Astrocyte (in vitro differentiated cells and primary cell): ENCODE data around the gene PUS10. TPM values are rescaled to one million over a fixed set of nuclear protein-coding genes. Genes with fewer than 3 reads are reported as not detected.

Experiments
- DNase-seq: peaks from one replicate; pipeline ENCODE4 v3.0.0-alpha.2; 2010; ENCODE audit warnings: low read depth
- FAIRE-seq: peaks from 2 replicates; lab custom pipeline; 2011; peaks lifted over from hg19 to GRCh38; lab: Jason Lieb, UNC
- H2AFZ ChIP-seq: 2 replicates; pipeline ENCODE4 v1.6.0; 2012; ENCODE audit warnings: low read depth, low read length, inconsistent platforms
- H3K27ac ChIP-seq: 2 replicates; pipeline ENCODE4 v1.5.1; 2011; ENCODE audit warnings: low read depth, low read length, inconsistent platforms
- H3K27me3 ChIP-seq: 2 replicates; pipeline ENCODE4 v1.6.0; 2011; ENCODE audit warnings: low read length, inconsistent platforms; ENCODE audit not compliant: insufficient read depth
- H3K36me3 ChIP-seq: 2 replicates; pipeline ENCODE4 v1.5.1; 2011; ENCODE audit warnings: low read length, inconsistent platforms; ENCODE audit not compliant: insufficient read depth
- H3K4me1 ChIP-seq: 2 replicates; pipeline ENCODE4 v1.5.1; 2011; ENCODE audit warnings: low read length, inconsistent platforms; ENCODE audit not compliant: insufficient read depth
- H3K4me2 ChIP-seq: 2 replicates; pipeline ENCODE4 v1.6.0; 2012; ENCODE audit warnings: low read length, inconsistent platforms
- H3K4me3 ChIP-seq: 2 replicates; pipeline ENCODE4 v1.5.1; 2011; ENCODE audit warnings: low read depth, mild to moderate bottlenecking, low read length, inconsistent platforms; ENCODE audit not compliant: insufficient read depth
- H3K79me2 ChIP-seq: 2 replicates; pipeline ENCODE4 v1.6.0; 2012; ENCODE audit warnings: mild to moderate bottlenecking, low read length, inconsistent platforms; ENCODE audit not compliant: insufficient read depth
- H3K9ac ChIP-seq: 2 replicates; pipeline ENCODE4 v1.6.0; 2012; ENCODE audit warnings: mild to moderate bottlenecking, low read length, inconsistent platforms
- H3K9me3 ChIP-seq: 2 replicates; pipeline ENCODE4 v1.5.1; 2012; ENCODE audit warnings: low read depth, mild to moderate bottlenecking, low read length, inconsistent platforms; ENCODE audit not compliant: insufficient read depth
- H4K20me1 ChIP-seq: 2 replicates; pipeline ENCODE4 v1.6.0; 2012; ENCODE audit warnings: low read length, inconsistent platforms; ENCODE audit not compliant: insufficient read depth
- H3K27ac Mint-ChIP-seq: one replicate; pipeline ENCODE4 v1.8.0; 2021; ENCODE audit warnings: mild to moderate bottlenecking, mixed read lengths; ENCODE audit not compliant: unreplicated experiment
- H3K27me3 Mint-ChIP-seq: one replicate; pipeline ENCODE4 v1.8.0; 2021; ENCODE audit warnings: low read depth, mixed read lengths; ENCODE audit not compliant: unreplicated experiment
- H3K36me3 Mint-ChIP-seq: one replicate; pipeline ENCODE4 v1.8.0; 2021; ENCODE audit warnings: low read depth, mixed read lengths; ENCODE audit not compliant: unreplicated experiment
- H3K4me1 Mint-ChIP-seq: one replicate; pipeline ENCODE4 v1.8.0; 2021; ENCODE audit warnings: low read depth, mixed read lengths; ENCODE audit not compliant: unreplicated experiment
- H3K4me3 Mint-ChIP-seq: one replicate; pipeline ENCODE4 v1.8.0; 2021; ENCODE audit warnings: mild to moderate bottlenecking, moderate library complexity, mixed read lengths; ENCODE audit not compliant: unreplicated experiment
- H3K9me3 Mint-ChIP-seq: one replicate; pipeline ENCODE4 v1.8.0; 2021; ENCODE audit warnings: mild to moderate bottlenecking, mixed read lengths; ENCODE audit not compliant: unreplicated experiment
- CTCF ChIP-seq: IDR thresholded peaks from 2 replicates; pipeline ENCODE4 v1.5.1; 2011; ENCODE audit warnings: low read depth, mild to moderate bottlenecking, inconsistent platforms, low read length, moderate library complexity; ENCODE audit not compliant: insufficient read depth
- EZH2 ChIP-seq: IDR thresholded peaks from 2 replicates; pipeline ENCODE4 v1.6.1; 2012; ENCODE audit warnings: mild to moderate bottlenecking, low read length, inconsistent platforms; ENCODE audit not compliant: insufficient read depth
- total RNA-seq: library from RNA; stranded (reverse); gene quantifications from 2 replicates; pipeline ENCODE4 v1.2.1, GENCODE V29; 2021

PUS10 gene
- total RNA-seq, 1 donor from 2014 or later: 7.7 TPM

- Histone ChIP-seq H3K4me2 (no peak overlapping the region), H3K79me2 (no peaks in the 10 kb centered on the region), H3K9ac (no peak overlapping the region), H3K4me3 (no peak overlapping the region), H4K20me1 (no peaks in the 10 kb centered on the region), H3K27me3 (no peaks in the 10 kb centered on the region), H3K36me3 (no peaks in the 10 kb centered on the region), H3K4me1 (no peaks in the 10 kb centered on the region), H3K27ac (no peak overlapping the region), H3K9me3 (no peaks in the 10 kb centered on the region), H2AFZ (no peak overlapping the region)
- Mint-ChIP-seq H3K4me3 (no peak overlapping the region), H3K36me3 (peaks cover 4% of the 10 kb centered on the region), H3K4me1 (no peaks in the 10 kb centered on the region), H3K27me3 (no peaks in the 10 kb centered on the region), H3K27ac (no peak overlapping the region), H3K9me3 (no peaks in the 10 kb centered on the region)
- FAIRE-seq: peak; percentile 45
- TF ChIP-seq EZH2: no peak
- peak; percentile 50 for TF ChIP-seq CTCF
- no peak for DNase-seq
Observed at GRCh38 chr2:60998628-60999545, 19.2 kb downstream of the PUS10 start.

GRCh38 chr2:60994131-60994530, 23.9 kb downstream of the PUS10 start:
- peaks cover 18% of the 10 kb centered on the region for H3K36me3 Mint-ChIP-seq
- Histone ChIP-seq H4K20me1 (no peaks in the 10 kb centered on the region), H3K4me3 (no peak overlapping the region), H3K4me2 (no peak overlapping the region), H3K27me3 (no peaks in the 10 kb centered on the region), H3K79me2 (no peaks in the 10 kb centered on the region), H3K27ac (no peak overlapping the region), H3K4me1 (no peaks in the 10 kb centered on the region), H2AFZ (no peak overlapping the region), H3K9ac (no peak overlapping the region), H3K9me3 (no peaks in the 10 kb centered on the region), H3K36me3 (no peaks in the 10 kb centered on the region)
- FAIRE-seq: no peak
- DNase-seq: no peak
- no peak overlapping the region for H3K27ac Mint-ChIP-seq
- no peaks in the 10 kb centered on the region for H3K27me3 Mint-ChIP-seq
- no peak overlapping the region for H3K4me3 Mint-ChIP-seq
- H3K9me3 Mint-ChIP-seq: peaks cover 16% of the 10 kb centered on the region
- no peaks in the 10 kb centered on the region for H3K4me1 Mint-ChIP-seq
- no peak for TF ChIP-seq EZH2
- no peak for TF ChIP-seq CTCF

- no peak for TF ChIP-seq EZH2
- no peak for TF ChIP-seq CTCF
- no peak overlapping the region for H3K9ac ChIP-seq
- DNase-seq (no peak), FAIRE-seq (no peak)
- no peaks in the 10 kb centered on the region for H3K4me1 Mint-ChIP-seq
- peaks cover 18% of the 10 kb centered on the region for H3K36me3 Mint-ChIP-seq
- H3K9me3 ChIP-seq: no peaks in the 10 kb centered on the region
- H3K79me2 ChIP-seq: no peaks in the 10 kb centered on the region
- H3K4me1 ChIP-seq: no peaks in the 10 kb centered on the region
- H3K27me3 ChIP-seq: no peaks in the 10 kb centered on the region
- H3K36me3 ChIP-seq: no peaks in the 10 kb centered on the region
- H3K27ac ChIP-seq: no peak overlapping the region
- no peak overlapping the region for H3K27ac Mint-ChIP-seq
- H3K27me3 Mint-ChIP-seq: no peaks in the 10 kb centered on the region
- no peak overlapping the region for H3K4me3 Mint-ChIP-seq
- no peaks in the 10 kb centered on the region for H4K20me1 ChIP-seq
- no peak overlapping the region for H2AFZ ChIP-seq
- H3K4me2 ChIP-seq: no peak overlapping the region
- H3K4me3 ChIP-seq: no peak overlapping the region
- H3K9me3 Mint-ChIP-seq: peaks cover 16% of the 10 kb centered on the region
Observed at GRCh38 chr2:60992985-60993392, 25.1 kb downstream of the PUS10 start.
